Epithelial cell of proximal tubule (primary cell): ENCODE results near the gene HTR2A. TPM values are rescaled to one million over a fixed set of nuclear protein-coding genes. Genes with fewer than 3 reads are reported as not detected.
A peak's percentile ranks its signal among the peaks of the same experiment; 100 is the strongest.

Source experiments
- DNase-seq: peaks from one replicate; pipeline ENCODE4 v3.0.0-alpha.2; 2011; ENCODE audit warnings: low read depth
- H3K4me3 ChIP-seq: 2 replicates; pipeline ENCODE4 v1.5.1; 2011; ENCODE audit warnings: low read depth, mild to moderate bottlenecking, low read length
- total RNA-seq: library from RNA; depleted of rRNA; stranded (reverse); fragments of >200 nt; gene quantifications from 2 replicates; pipeline ENCODE4 v1.2.3, GENCODE V29; 2015
- TF ChIP-seq, protein P1 (sequence below): conservative IDR thresholded peaks from 2 replicates; pipeline ENCODE4 v1.5.1; 2012; ENCODE audit warnings: low read depth, mild to moderate bottlenecking, low read length

HTR2A gene
- total RNA-seq, 1 donor from 2014 or later: not detected

DNA sequence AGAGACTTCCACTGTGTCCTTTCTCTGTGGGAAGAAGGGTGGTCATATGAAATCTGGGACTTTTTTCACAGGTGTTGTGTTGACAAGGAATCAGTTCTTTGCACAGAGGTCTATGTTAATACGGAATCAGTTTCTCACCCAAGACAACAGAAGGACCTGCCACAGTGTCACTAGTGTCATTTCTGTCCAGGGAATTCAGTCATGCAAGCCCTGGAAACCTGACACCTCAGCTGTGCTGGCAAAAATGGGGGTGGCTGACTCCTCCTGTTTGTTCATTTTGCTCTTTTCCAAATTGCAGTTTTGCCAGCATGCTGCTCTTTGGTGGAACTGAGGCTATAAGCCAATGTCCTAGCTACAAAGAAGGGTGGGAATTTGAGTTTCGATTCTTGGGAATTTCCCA lies 50.1 kb downstream of the HTR2A start:
- TF ChIP-seq, protein P1, sequence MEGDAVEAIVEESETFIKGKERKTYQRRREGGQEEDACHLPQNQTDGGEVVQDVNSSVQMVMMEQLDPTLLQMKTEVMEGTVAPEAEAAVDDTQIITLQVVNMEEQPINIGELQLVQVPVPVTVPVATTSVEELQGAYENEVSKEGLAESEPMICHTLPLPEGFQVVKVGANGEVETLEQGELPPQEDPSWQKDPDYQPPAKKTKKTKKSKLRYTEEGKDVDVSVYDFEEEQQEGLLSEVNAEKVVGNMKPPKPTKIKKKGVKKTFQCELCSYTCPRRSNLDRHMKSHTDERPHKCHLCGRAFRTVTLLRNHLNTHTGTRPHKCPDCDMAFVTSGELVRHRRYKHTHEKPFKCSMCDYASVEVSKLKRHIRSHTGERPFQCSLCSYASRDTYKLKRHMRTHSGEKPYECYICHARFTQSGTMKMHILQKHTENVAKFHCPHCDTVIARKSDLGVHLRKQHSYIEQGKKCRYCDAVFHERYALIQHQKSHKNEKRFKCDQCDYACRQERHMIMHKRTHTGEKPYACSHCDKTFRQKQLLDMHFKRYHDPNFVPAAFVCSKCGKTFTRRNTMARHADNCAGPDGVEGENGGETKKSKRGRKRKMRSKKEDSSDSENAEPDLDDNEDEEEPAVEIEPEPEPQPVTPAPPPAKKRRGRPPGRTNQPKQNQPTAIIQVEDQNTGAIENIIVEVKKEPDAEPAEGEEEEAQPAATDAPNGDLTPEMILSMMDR: no peak
- H3K4me3 ChIP-seq: no peak overlapping the region
- DNase-seq: no peak

DNA sequence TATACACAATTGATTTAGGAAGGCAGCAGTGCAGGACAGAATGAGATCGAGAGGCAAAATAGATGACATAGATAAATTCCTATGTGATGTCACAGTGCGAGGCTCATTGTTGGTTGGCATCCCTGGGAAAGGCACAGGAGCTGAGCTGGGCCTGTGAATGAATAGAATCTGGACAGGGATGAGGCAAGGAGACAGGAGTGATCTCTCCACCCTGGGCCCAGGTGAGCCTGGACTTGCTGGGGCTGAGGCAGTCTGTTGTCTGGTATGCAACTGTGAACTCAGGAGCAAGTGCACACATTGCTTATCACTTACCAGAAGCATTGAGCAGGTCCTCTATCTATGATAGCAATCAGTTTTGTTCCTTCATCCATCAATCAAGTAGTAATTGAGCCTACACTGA lies 51.7 kb downstream of the HTR2A start:
- no peak for DNase-seq
- H3K4me3 ChIP-seq: no peak overlapping the region
- TF ChIP-seq, protein P1: no peak

DNA sequence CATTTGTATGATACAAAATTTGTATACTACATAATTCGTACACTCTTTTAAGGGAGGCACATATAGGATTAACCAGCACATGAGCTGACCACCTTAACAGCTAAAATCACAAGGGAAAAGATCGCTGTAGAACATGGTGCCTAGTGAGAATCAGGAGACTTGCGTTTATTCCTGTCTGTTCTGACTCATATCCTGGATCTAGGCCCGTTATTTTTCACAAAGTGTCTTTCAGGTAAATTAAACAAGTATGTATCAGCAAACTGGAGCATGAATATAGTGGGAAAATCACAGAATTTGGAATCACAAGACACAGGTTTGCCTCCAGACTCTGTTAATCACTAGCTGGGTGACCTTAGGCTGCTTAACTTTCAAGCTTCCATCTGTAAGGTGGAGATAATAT lies 52.4 kb downstream of the HTR2A start:
- TF ChIP-seq, protein P1: no peak

DNA sequence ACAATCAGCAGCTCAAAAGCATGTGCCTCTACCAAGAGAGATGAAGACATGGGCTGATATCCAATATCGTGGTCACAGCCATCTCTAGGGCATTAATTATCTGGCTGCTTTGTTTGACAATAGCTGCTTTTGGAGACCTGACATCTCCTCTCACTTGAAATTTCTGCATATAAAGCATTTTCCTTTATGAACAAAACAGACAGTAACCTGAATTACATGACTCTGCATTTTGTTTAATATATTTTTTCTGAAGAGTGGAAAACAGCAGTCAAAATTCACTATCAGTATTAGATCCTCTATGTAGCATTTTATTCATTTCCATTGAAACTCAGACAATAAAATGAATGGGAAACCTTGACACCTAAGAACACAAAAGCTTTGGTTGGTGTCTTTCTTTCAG lies 57.5 kb downstream of the HTR2A start:
- H3K4me3 ChIP-seq: no peak overlapping the region

More for the DNA sequence above, 52.4 kb downstream of the HTR2A start:
- DNase-seq: no peak
- no peak overlapping the region for H3K4me3 ChIP-seq

DNA sequence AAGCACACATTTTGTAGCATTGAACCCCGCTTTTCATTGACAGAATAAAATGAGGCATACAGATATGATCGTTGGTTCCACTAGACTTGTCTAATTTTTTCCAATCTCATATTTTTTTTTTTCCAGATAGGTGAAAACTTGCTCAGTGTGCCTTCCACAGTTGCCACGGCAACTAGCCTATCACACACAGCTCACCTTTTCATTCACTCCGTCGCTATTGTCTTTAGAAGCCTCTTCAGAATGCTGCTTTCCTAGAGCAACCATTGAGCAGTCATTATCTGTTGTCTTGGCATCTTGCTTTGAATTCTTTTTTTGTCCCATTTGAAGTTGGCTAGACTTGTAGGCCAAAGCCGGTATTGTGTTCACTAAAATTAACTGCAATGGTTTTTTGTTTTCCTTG lies 62.2 kb downstream of the HTR2A start:
- TF ChIP-seq, protein P1: no peak
- no peak overlapping the region for H3K4me3 ChIP-seq
- DNase-seq: no peak

More for the DNA sequence above, 57.5 kb downstream of the HTR2A start:
- no peak for DNase-seq
- TF ChIP-seq, protein P1: no peak

DNA sequence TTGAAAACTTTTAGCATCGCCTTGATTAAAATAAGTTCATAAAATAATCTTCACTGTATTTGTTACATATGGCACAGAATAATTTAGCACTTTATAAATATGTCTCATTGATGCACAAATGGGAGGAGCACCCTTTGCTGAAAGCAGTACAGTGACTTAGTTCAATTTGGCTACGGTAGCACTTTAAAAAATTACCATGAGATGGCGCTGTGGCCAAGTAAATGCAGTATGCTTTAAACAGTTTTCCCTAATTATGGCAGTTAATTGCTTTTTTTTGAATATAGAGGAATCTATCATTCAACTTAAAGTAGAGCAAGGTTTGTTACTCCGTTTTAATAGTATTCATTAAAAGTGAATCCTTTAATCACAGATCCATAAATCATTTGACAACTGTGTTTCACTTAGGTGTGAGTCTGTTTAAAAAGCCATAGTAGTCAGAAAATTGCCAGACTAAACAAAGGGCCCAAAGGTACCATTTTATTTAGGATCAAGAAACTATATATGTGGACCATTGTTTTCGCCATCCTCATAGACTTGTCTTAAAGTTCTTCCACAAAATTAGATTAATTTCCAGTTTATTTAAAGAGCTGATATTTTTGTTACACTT lies 65.2 kb downstream of the HTR2A start:
- TF ChIP-seq, protein P1: peak; percentile 79
- H3K4me3 ChIP-seq: no peak overlapping the region
- DNase-seq: no peak

DNA sequence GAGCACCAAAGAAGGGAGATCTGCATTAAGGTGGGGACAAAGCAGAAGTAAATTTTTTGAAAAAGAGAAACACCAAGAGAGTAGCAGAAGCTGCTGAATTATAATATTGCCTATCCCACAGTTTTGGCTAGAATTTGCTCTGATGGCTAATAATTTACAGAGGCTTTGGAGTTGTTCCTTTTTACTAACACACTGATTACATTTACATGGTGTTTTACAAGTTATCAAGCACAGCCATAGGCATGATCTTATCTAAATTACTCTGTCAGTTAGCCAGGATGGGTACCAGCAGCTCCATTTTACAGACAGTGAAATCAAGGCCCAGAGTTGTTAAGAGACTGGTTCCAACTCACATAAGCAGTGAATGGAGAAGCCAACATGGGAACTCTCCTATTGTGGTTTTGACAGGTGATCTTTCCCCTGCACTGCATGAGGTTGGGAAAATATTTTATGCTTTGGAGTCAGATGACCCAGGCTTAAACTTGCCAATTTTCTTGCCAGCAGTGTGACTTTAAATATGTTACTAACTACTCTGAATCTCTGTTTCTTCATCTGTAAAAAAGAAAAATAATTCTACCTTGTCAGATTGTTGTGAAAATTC lies 66.3 kb downstream of the HTR2A start:
- DNase-seq: no peak
- H3K4me3 ChIP-seq: no peak overlapping the region
- TF ChIP-seq, protein P1: no peak
